Calu3 (cell line): ENCODE data around the gene RNASE12. TPM values are rescaled to one million over a fixed set of nuclear protein-coding genes. Genes with fewer than 3 reads are reported as not detected.
"Not testable (repeated sequence)": the region's sequence is repeated elsewhere in the genome, so short reads cannot be mapped to it uniquely, and the experiment has no call there.

Experiments used
- BruUV-seq: library from RNA; stranded (reverse); fragments of 400-500 nt; replicated peaks from 2 replicates; lab custom pipeline; 2021; lab: Mats Ljungman, UMichigan
- CTCF ChIA-PET: fragments of 300-600 bp; sonication (Branson Sonifier 250); formaldehyde crosslinking; loops from one replicate; lab custom pipeline; 2022; ENCODE audit warnings: antibody characterized with exemption; lab: Charles Lee
- DNase-seq: peaks from one replicate; pipeline ENCODE4 v3.0.0; 2022
- H3K27ac Mint-ChIP-seq: one replicate; pipeline ENCODE4 v1.8.0; 2022; ENCODE audit warnings: mixed read lengths; ENCODE audit not compliant: unreplicated experiment
- H3K27me3 Mint-ChIP-seq: one replicate; pipeline ENCODE4 v1.8.0; 2022; ENCODE audit warnings: mixed read lengths; ENCODE audit not compliant: unreplicated experiment
- H3K36me3 Mint-ChIP-seq: one replicate; pipeline ENCODE4 v1.8.0; 2022; ENCODE audit warnings: mild to moderate bottlenecking, moderate library complexity, mixed read lengths; ENCODE audit not compliant: insufficient read depth, unreplicated experiment
- H3K4me1 Mint-ChIP-seq: one replicate; pipeline ENCODE4 v1.8.0; 2022; ENCODE audit warnings: mild to moderate bottlenecking, low read depth, mixed read lengths; ENCODE audit not compliant: unreplicated experiment
- H3K4me3 Mint-ChIP-seq: one replicate; pipeline ENCODE4 v1.8.0; 2022; ENCODE audit warnings: mild to moderate bottlenecking, low read depth, moderate library complexity, mixed read lengths; ENCODE audit not compliant: unreplicated experiment
- H3K9me3 Mint-ChIP-seq: one replicate; pipeline ENCODE4 v1.8.0; 2022; ENCODE audit warnings: low read depth, mixed read lengths; ENCODE audit not compliant: unreplicated experiment
- intact Hi-C: fragments of 100-400 bp; cut with micrococcal nuclease; formaldehyde crosslinking; loops from one replicate; pipeline ENCODE4 v1.10.0; 2022; ENCODE audit not compliant: unreplicated experiment
- total RNA-seq: library from RNA; stranded (reverse); gene quantifications from 2 replicates; pipeline ENCODE4 v1.2.3, GENCODE V29; 2022
- TF ChIP-seq, protein P1 (sequence below): fragments of 200-600 bp; IDR thresholded peaks from one replicate; pipeline ENCODE4 v1.8.0; 2022; ENCODE audit warnings: antibody characterized with exemption; ENCODE audit not compliant: unreplicated experiment

RNASE12 gene
- total RNA-seq, 1 experiment from 2014 or later, result not detected

DNA sequence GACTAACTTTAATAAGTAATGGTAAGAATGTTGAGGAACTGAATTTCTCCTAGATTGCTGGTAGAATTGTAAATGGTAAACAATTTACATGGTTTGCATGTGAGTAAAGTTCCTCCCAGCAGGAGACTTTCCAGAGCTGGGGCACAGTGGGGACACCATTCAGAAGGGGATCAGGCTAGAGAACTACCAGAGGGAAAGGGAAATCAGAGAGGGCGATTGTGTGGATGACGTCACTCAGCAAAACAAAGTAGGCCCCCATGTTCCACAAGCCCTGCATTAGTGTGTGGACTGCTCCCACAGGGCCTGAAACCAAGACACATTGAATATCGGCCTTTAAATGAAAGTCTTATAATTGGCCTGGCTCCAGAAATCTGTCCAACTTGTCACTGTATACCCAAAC lies 12.9 kb downstream of the RNASE12 start:
- no peak for DNase-seq
- intact Hi-C loops, result no loop called here
- no peaks in the 10 kb centered on the region for H3K4me1 Mint-ChIP-seq
- H3K36me3 Mint-ChIP-seq, result no peaks in the 10 kb centered on the region
- BruUV-seq, result no TSS peak
- no peaks in the 10 kb centered on the region for H3K9me3 Mint-ChIP-seq
- CTCF ChIA-PET, result no interaction called here
- H3K4me3 Mint-ChIP-seq, result no peak overlapping the region
- peaks cover 13% of the 10 kb centered on the region for H3K27me3 Mint-ChIP-seq
- TF ChIP-seq, protein P1, sequence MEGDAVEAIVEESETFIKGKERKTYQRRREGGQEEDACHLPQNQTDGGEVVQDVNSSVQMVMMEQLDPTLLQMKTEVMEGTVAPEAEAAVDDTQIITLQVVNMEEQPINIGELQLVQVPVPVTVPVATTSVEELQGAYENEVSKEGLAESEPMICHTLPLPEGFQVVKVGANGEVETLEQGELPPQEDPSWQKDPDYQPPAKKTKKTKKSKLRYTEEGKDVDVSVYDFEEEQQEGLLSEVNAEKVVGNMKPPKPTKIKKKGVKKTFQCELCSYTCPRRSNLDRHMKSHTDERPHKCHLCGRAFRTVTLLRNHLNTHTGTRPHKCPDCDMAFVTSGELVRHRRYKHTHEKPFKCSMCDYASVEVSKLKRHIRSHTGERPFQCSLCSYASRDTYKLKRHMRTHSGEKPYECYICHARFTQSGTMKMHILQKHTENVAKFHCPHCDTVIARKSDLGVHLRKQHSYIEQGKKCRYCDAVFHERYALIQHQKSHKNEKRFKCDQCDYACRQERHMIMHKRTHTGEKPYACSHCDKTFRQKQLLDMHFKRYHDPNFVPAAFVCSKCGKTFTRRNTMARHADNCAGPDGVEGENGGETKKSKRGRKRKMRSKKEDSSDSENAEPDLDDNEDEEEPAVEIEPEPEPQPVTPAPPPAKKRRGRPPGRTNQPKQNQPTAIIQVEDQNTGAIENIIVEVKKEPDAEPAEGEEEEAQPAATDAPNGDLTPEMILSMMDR, result no peak
- H3K27ac Mint-ChIP-seq, result no peak overlapping the region

DNA sequence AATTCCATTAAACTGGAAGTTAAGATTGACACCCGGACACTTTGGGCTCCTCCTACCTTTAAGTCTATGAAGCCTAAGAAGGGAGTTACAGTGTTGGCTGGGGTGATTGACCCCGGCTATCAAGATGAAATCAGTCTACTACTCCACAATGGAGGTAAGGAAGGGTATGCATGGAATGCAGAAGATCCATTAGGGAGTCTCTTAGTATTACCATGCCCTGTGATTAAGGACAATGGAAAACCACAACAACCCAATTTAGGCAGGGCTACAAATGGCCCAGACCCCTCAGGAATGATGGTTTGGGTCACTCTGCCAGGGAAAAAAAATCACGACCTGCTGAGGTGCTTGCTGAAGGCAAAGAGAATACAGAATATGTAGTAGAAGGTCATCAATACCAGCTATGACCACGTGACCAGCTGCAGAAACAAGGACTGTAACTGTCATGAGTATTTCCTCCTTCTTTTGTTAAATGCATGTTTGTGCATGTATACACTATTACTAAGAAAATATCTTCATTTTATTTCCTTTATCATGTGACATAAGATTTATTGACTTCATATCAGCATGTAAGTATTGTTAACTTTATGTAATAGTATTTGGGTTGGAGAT lies 18.7 kb downstream of the RNASE12 start:
- DNase-seq, BruUV-seq, intact Hi-C loops, H3K27ac Mint-ChIP-seq, H3K4me1 Mint-ChIP-seq, H3K4me3 Mint-ChIP-seq, H3K36me3 Mint-ChIP-seq, CTCF ChIA-PET, H3K9me3 Mint-ChIP-seq: not testable (repeated sequence)
- peaks cover 13% of the 10 kb centered on the region for H3K27me3 Mint-ChIP-seq

DNA sequence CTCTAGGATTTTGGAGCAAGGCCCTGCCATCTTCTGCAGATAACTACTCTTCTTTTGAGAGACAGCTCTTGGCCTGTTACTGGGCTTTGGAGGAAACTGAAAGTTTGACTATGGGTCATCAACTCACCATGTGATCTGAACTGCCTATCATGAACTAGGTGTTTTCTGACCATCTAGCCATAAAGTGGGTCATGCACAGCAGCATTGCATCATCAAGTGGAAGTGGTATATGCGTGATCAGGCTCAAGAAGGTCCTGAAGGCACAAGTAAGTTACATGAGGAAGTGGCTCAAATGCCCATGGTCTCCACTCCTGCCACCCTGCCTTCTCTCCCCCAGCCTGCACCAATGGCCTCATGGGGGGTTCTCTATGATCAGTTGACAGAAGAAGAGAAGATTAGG lies 20.5 kb downstream of the RNASE12 start:
- H3K36me3 Mint-ChIP-seq, CTCF ChIA-PET: not testable (repeated sequence)

DNA sequence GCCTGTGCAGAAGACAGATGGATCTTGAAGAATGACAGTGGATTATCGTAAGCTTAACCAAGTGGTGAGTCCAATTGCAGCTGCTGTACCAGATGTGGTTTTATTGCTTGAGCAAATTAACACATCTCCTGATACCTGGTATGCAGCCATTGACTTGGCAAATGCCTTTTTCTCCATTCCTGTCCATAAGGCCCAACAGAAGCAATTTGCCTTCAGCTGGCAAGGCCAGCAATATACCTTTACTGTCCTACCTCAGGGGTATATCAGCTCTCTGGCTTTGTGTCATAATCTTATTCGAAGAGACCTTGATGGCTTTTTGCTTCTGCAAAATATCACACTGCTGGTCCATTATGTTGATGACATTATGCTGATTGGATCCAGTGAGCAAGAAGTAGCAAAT lies 21.3 kb downstream of the RNASE12 start:
- H3K27ac Mint-ChIP-seq, H3K4me3 Mint-ChIP-seq, DNase-seq, intact Hi-C loops, BruUV-seq, H3K9me3 Mint-ChIP-seq, CTCF ChIA-PET, H3K4me1 Mint-ChIP-seq, H3K36me3 Mint-ChIP-seq: not testable (repeated sequence)
- peaks cover 23% of the 10 kb centered on the region for H3K27me3 Mint-ChIP-seq

More for the DNA sequence above, 20.5 kb downstream of the RNASE12 start:
- DNase-seq, H3K9me3 Mint-ChIP-seq, H3K4me3 Mint-ChIP-seq, intact Hi-C loops, H3K27ac Mint-ChIP-seq, H3K4me1 Mint-ChIP-seq, BruUV-seq: not testable (repeated sequence)
- peaks cover 21% of the 10 kb centered on the region for H3K27me3 Mint-ChIP-seq

DNA sequence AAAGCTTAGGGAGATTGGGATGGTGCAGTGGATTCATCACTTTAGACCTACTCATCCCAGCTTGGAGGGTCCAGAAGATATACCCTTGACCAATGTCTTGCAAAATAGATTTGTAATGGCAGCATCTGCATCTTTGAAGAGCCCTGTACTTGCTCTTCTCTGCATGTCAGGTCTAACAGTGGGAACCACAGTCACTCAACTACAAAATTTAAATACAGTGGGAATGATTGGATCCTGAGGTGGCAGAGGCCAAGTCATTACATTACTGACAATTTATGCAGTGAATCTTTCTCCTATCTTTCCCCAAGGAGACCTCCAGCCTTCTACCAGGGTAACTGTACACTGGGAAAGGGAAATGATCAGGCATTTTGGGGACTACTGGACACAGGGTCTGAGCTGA lies 22.1 kb downstream of the RNASE12 start:
- intact Hi-C loops, result no loop called here
- Mint-ChIP-seq H3K4me1 (no peaks in the 10 kb centered on the region), H3K27ac (no peak overlapping the region), H3K9me3 (peaks cover 3% of the 10 kb centered on the region), H3K4me3 (no peak overlapping the region), H3K27me3 (peaks cover 23% of the 10 kb centered on the region), H3K36me3 (no peaks in the 10 kb centered on the region)
- CTCF ChIA-PET, result no interaction called here
- no peak for DNase-seq
- no TSS peak for BruUV-seq
- TF ChIP-seq, protein P1, result no peak

DNA sequence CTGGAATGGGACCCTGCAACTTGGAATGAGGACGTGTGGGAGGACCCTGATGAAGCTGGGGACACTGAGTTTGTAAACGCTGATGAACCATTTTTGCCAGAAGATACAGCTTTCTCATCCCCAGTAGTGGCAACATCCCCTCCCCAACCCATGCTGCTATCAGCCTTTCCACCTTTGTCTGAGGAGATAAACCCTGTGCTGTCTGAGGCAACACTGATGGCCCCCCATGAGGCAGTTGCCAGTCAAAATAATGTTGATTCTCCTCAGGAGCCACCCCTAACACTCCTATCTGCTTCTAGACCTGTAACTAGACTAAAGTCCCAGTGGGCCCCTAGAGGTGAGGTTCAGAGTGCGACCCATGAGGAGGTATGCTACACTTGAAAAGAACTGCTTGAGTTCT lies 22.8 kb downstream of the RNASE12 start:
- CTCF ChIA-PET, result no interaction called here
- H3K4me3 Mint-ChIP-seq, result no peak overlapping the region
- no TSS peak for BruUV-seq
- H3K36me3 Mint-ChIP-seq, result no peaks in the 10 kb centered on the region
- H3K27ac Mint-ChIP-seq, result no peak overlapping the region
- H3K9me3 Mint-ChIP-seq, result peaks cover 3% of the 10 kb centered on the region
- peaks cover 29% of the 10 kb centered on the region for H3K27me3 Mint-ChIP-seq
- DNase-seq, result no peak
- no peaks in the 10 kb centered on the region for H3K4me1 Mint-ChIP-seq
- intact Hi-C loops, result no loop called here
- TF ChIP-seq, protein P1, result no peak

DNA sequence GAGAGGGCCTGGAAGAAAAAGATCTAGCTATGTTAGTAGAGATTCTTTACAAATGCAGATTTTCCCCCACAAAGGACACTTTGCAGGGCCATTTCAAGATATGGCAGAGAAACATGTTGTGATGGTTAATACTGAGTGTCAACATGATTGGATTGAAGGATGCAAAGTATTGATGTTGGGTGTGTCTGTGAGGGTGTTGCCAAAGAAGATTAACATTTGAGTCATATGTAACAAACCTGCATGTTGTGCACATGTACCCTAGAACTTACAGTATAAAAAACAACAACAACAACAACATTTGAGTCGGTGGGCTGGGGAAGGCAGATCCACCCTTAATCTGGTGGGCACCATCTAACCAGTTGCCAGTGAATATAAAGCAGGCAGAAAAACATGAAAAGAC lies 24.0 kb downstream of the RNASE12 start:
- intact Hi-C loops, BruUV-seq, CTCF ChIA-PET, DNase-seq, H3K9me3 Mint-ChIP-seq, H3K36me3 Mint-ChIP-seq, H3K4me3 Mint-ChIP-seq, H3K27ac Mint-ChIP-seq, H3K4me1 Mint-ChIP-seq: not testable (repeated sequence)
- peaks cover 31% of the 10 kb centered on the region for H3K27me3 Mint-ChIP-seq
